Ovary (tissue), 9 donors: ENCODE results near the gene PSMD2. TPM values are rescaled to one million over a fixed set of nuclear protein-coding genes. Genes with fewer than 3 reads are reported as not detected.

ENCODE experiments used
- DNase-seq, 5 donors: peaks; one replicate each; pipeline ENCODE4 v3.0.0-alpha.2; 2019 to 2020
- H3K27ac ChIP-seq, 2 donors: fragments of 200-600 bp; one replicate each; pipeline versions ENCODE4 v1.5.1 to v1.8.0; 2019 to 2022
- H3K27me3 ChIP-seq: fragments of 200-600 bp; one replicate; pipeline ENCODE4 v1.8.0; 2022
- H3K36me3 ChIP-seq: fragments of 200-600 bp; sonication (generic); one replicate; pipeline ENCODE4 v1.5.1; 2019
- H3K4me1 ChIP-seq: one replicate; pipeline ENCODE4 v1.8.1; 2013; ENCODE audit warnings: mild to moderate bottlenecking, moderate library complexity; ENCODE audit not compliant: insufficient read depth
- H3K4me3 ChIP-seq: fragments of 200-600 bp; sonication (generic); one replicate; pipeline ENCODE4 v1.5.1; 2017
- H3K9me3 ChIP-seq, 2 donors: fragments of 200-600 bp in 1 of 2; sonication (generic) in 1 of 2; one replicate each; pipeline versions ENCODE4 v1.5.1 to v1.8.1; 2013 to 2019; ENCODE audit warnings: mild to moderate bottlenecking in 1 of 2, moderate library complexity in 1 of 2
- CTCF ChIP-seq, 3 donors: fragments of 450-650 bp in 2 of 3; fragments of 200-600 bp in 1 of 3; IDR thresholded peaks; one replicate each; pipeline versions ENCODE4 v1.5.1 to v1.8.0; 2016 to 2022; ENCODE audit warnings: antibody characterized with exemption in 3 of 3, mild to moderate bottlenecking in 1 of 3
- EP300 ChIP-seq: sonication (generic); formaldehyde crosslinking; IDR thresholded peaks from one replicate; pipeline ENCODE4 v1.6.1; 2017; ENCODE audit warnings: antibody characterized with exemption
- POLR2A ChIP-seq: fragments of 450-650 bp; IDR thresholded peaks from one replicate; pipeline ENCODE4 v1.6.1; 2017; ENCODE audit warnings: antibody characterized with exemption, mild to moderate bottlenecking, moderate library complexity
- WGBS, 3 donors: extraction: QIAGEN DNeasy Blood & Tissue Kit in 1 of 3; methylation state at CpG; one replicate each; pipeline versions ENCODE4 v1.1.5 to v1.1.7; 2013 to 2017; 5-methylcytosine and 5-hydroxymethylcytosine counted together
- intact Hi-C, 4 donors: fragments of 100-400 bp; cut with DNase I; formaldehyde crosslinking; loops; one replicate each; pipeline versions ENCODE4 v1.11.0 to v1.15.1; 2022 to 2023
- polyA plus RNA-seq, 2 donors: library from polyadenylated mRNA; stranded (reverse); fragments of 200-250 nt in 1 of 2; fragments of 350-450 nt in 1 of 2; fragmentation: Illumina TruSeq in 1 of 2; extraction: RNeasy Lipid Tissue Mini Kit (QIAGEN cat#74804) in 1 of 2; gene quantifications; one replicate each; pipeline ENCODE4 v1.2.3, GENCODE V29; 2013 to 2014
- total RNA-seq, 7 donors: library from RNA; depleted of rRNA in 2 of 7; stranded (reverse); fragments of >200 nt in 2 of 7; fragmentation: NEBNext Ultra II Directional in 3 of 7; extraction: Animal tissue kit (Norgen Biotek cat#: 25700) in 3 of 7; gene quantifications; one replicate each; pipeline versions ENCODE4 v1.1.0 to v1.2.4, GENCODE V29; 2016 to 2023
- donor health status: DM: no; HTN: no; CAD: no; lungs with moderate emphysema.
- donor health status: DM: no; HTN: no; CAD: no.
- donor health status: Bipolar disorder and iron deficiency.
- donor health status: DM: yes; HTN: yes; CAD: no.
- donor health status: DM: no; HTN: no; CAD: no.
- donor health status: DM: yes; HTN: yes; CAD: no.

Gene PSMD2
- total and polyA plus RNA-seq, 9 donors, result 74.4 to 177 (median 138) TPM

- no peak overlapping the region for H3K27ac ChIP-seq
- intact Hi-C loops, result loop anchor here in 1 of 4 donors (10.0 kb wide), 1 partner anchor 141 kb away; the partner anchor contains the start of gene ABCF3
- no peak for DNase-seq
These were observed 26.8 kb downstream of the PSMD2 start for GRCh38 chr3:184325715-184326369.

GRCh38 chr3:184327171-184327570 lies 28.1 kb downstream of the PSMD2 start:
- 90 to 93% (median 91%) methylated on average over 21 of the region's 21 CpGs for WGBS, 3 donors
- H3K36me3 ChIP-seq, result no peaks in the 10 kb centered on the region
- no peaks in the 10 kb centered on the region for H3K4me1 ChIP-seq
- TF ChIP-seq POLR2A (no peak), CTCF (IDR thresholded peaks at IDR 0.05) (no peak), EP300 (no peak)
- intact Hi-C loops, result loop anchor here in 1 of 4 donors (10.0 kb wide), 1 partner anchor 142 kb away; the partner anchor contains the start of gene ABCF3
- H3K9me3 ChIP-seq, result no peaks in the 10 kb centered on the region
- H3K4me3 ChIP-seq, result no peak overlapping the region
- H3K27me3 ChIP-seq, result no peaks in the 10 kb centered on the region
- no peak overlapping the region for H3K27ac ChIP-seq
- no peak for DNase-seq

More at GRCh38 chr3:184325715-184326369, 26.8 kb downstream of the PSMD2 start:
- H3K36me3 ChIP-seq, result peaks cover 3% of the 10 kb centered on the region
- H3K9me3 ChIP-seq, result no peaks in the 10 kb centered on the region
- no peak overlapping the region for H3K4me3 ChIP-seq
- no peaks in the 10 kb centered on the region for H3K27me3 ChIP-seq
- H3K4me1 ChIP-seq, result peaks cover 2% of the 10 kb centered on the region
- TF ChIP-seq EP300 (no peak), CTCF (IDR thresholded peaks at IDR 0.05) (no peak), POLR2A (no peak)
- 61 to 74% (median 71%) methylated on average over 6 of the region's 6 CpGs for WGBS, 3 donors

- TF ChIP-seq EP300 (no peak), CTCF (IDR thresholded peaks at IDR 0.05) (no peak), POLR2A (no peak)
- Histone ChIP-seq H3K36me3 (no peaks in the 10 kb centered on the region), H3K4me3 (no peak overlapping the region), H3K27ac (no peak overlapping the region), H3K9me3 (no peaks in the 10 kb centered on the region), H3K4me1 (no peaks in the 10 kb centered on the region), H3K27me3 (no peaks in the 10 kb centered on the region)
- DNase-seq, result no peak
- WGBS, 3 donors, result 48 to 65% (median 59%) methylated on average over 3 of the region's 3 CpGs
- intact Hi-C loops, result loop anchor here in 1 of 4 donors (10.0 kb wide), 1 partner anchor 144 kb away; the partner anchor contains the start of gene ABCF3
These were observed 29.5 kb downstream of the PSMD2 start for GRCh38 chr3:184328516-184328915.

- intact Hi-C loops, result no loop called here
These were observed 33.5 kb downstream of the PSMD2 start for GRCh38 chr3:184332370-184333090.

More at GRCh38 chr3:184332370-184333090, 33.5 kb downstream of the PSMD2 start:
- H3K9me3 ChIP-seq, result no peaks in the 10 kb centered on the region
- H3K27me3 ChIP-seq, result no peaks in the 10 kb centered on the region
- 48 to 62% (median 53%) methylated on average over 10 of the region's 10 CpGs for WGBS, 3 donors
- TF ChIP-seq EP300, result no peak
- no peak for TF ChIP-seq CTCF (IDR thresholded peaks at IDR 0.05)
- TF ChIP-seq POLR2A, result no peak
- no peak for DNase-seq
- no peak overlapping the region for H3K4me3 ChIP-seq
- peaks cover 7% of the 10 kb centered on the region for H3K4me1 ChIP-seq
- no peak overlapping the region for H3K27ac ChIP-seq
- no peaks in the 10 kb centered on the region for H3K36me3 ChIP-seq
